ENCODE results near the gene MAN1C1. TPM values are rescaled to one million over a fixed set of nuclear protein-coding genes. Genes with fewer than 3 reads are reported as not detected.
"Not testable (repeated sequence)": the region's sequence is repeated elsewhere in the genome, so short reads cannot be mapped to it uniquely, and the experiment has no call there.

Gene MAN1C1
- total RNA-seq, 2 donors from 2014 or later, result 8.8 to 15.3 TPM

GRCh38 chr1:25688390-25689119 lies 72.0 kb downstream of the MAN1C1 start:
- Mint-ChIP-seq H3K36me3 (no peaks in the 10 kb centered on the region), H3K9me3 (no peaks in the 10 kb centered on the region), H3K27ac (peak overlapping the region in 1 of 2 donors; percentile 52)
- no peak for DNase-seq (ENCODE audit: low spot score in 2 of 2)
- peak in 1 of 2 donors; percentile 18 for ATAC-seq

- Mint-ChIP-seq H3K36me3 (no peaks in the 10 kb centered on the region), H3K27ac (peak overlapping the region in 1 of 2 donors; percentile 52), H3K9me3 (no peaks in the 10 kb centered on the region)
- DNase-seq (ENCODE audit: low spot score in 2 of 2), result no peak
- peak in 1 of 2 donors; percentile 74 for ATAC-seq
These were observed 73.2 kb downstream of the MAN1C1 start for GRCh38 chr1:25689686-25690381.

- Mint-ChIP-seq H3K36me3 (no peaks in the 10 kb centered on the region), H3K27ac (no peak overlapping the region), H3K9me3 (no peaks in the 10 kb centered on the region)
- ATAC-seq (no peak), DNase-seq (ENCODE audit: low spot score in 2 of 2) (no peak)
These were observed 73.9 kb downstream of the MAN1C1 start for GRCh38 chr1:25690396-25690956.

- H3K27ac Mint-ChIP-seq, result no peak overlapping the region
These were observed 74.6 kb downstream of the MAN1C1 start for GRCh38 chr1:25691211-25691610.

GRCh38 chr1:25692560-25692959 lies 76.0 kb downstream of the MAN1C1 start:
- H3K27ac Mint-ChIP-seq, result no peak overlapping the region
- H3K36me3 Mint-ChIP-seq, result no peaks in the 10 kb centered on the region
- ATAC-seq, result no peak
- H3K9me3 Mint-ChIP-seq, result no peaks in the 10 kb centered on the region
- peak in 1 of 2 donors; percentile 42 for DNase-seq (ENCODE audit: low spot score in 2 of 2)

More at GRCh38 chr1:25691211-25691610, 74.6 kb downstream of the MAN1C1 start:
- DNase-seq (ENCODE audit: low spot score in 2 of 2) (no peak), ATAC-seq (no peak)
- Mint-ChIP-seq H3K9me3 (no peaks in the 10 kb centered on the region), H3K36me3 (no peaks in the 10 kb centered on the region)

- Mint-ChIP-seq H3K9me3 (no peaks in the 10 kb centered on the region), H3K27ac (peak overlapping the region in 1 of 2 donors; percentile 62), H3K36me3 (no peaks in the 10 kb centered on the region)
- DNase-seq (ENCODE audit: low spot score in 2 of 2) (no peak), ATAC-seq (no peak)
These were observed 77.8 kb downstream of the MAN1C1 start for GRCh38 chr1:25694167-25695007.

GRCh38 chr1:25695090-25695770 lies 78.6 kb downstream of the MAN1C1 start:
- DNase-seq (ENCODE audit: low spot score in 2 of 2), result no peak
- no peak for ATAC-seq
- Mint-ChIP-seq H3K36me3 (no peaks in the 10 kb centered on the region), H3K27ac (peak overlapping the region; percentile 62 to 76), H3K9me3 (no peaks in the 10 kb centered on the region)

- Mint-ChIP-seq H3K9me3 (no peaks in the 10 kb centered on the region), H3K36me3 (no peaks in the 10 kb centered on the region), H3K27ac (peak overlapping the region; percentile 62 to 76)
- ATAC-seq, result peak; percentile 67 to 72
- DNase-seq (ENCODE audit: low spot score in 2 of 2), result no peak
These were observed 79.2 kb downstream of the MAN1C1 start for GRCh38 chr1:25695771-25696311.

GRCh38 chr1:25696643-25697042 lies 80.1 kb downstream of the MAN1C1 start:
- H3K27ac Mint-ChIP-seq, result not testable (repeated sequence)

DNA sequence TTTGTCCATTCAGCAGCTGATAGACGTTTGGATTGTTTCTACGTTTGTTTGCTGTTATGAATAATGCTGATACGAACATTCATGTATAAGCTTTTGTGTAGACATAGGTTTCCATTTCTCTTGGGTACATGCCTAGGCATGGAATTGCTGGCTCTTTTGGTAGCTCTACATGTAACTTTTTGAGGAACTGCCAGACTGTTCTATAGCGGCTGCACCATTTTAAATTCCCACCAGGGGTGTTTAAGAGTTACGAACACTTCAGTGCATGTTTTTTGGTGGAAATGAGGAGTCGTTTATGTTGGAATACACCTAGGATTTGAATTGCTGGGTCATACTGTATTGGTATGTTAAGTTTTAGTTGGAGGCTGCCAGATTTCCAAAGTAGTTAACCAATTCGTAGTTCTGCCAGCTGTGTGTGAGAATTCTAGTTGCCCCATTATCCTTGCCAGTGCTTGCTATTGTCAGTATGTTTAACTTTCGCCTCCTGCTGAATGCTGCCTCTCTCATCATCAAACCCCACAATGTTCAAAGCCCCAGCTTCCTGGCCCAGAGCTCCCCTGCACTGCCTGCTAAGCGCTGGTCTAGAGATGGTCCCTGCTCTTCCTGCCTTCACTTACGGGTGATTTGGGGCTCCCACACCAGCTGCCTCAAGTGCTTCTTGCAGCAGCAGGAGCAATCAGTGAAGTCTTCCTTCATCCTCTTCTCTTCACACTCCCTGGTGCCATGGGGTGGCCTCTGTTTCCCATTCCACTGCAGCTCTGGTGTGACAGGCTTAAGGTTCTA lies 81.0 kb downstream of the MAN1C1 start:
- peak overlapping the region; percentile 4 to 82 for H3K27ac Mint-ChIP-seq
- H3K36me3 Mint-ChIP-seq, result no peaks in the 10 kb centered on the region
- no peaks in the 10 kb centered on the region for H3K9me3 Mint-ChIP-seq
- ATAC-seq (peak in 1 of 2 donors; percentile 39), DNase-seq (ENCODE audit: low spot score in 2 of 2) (no peak)

More at GRCh38 chr1:25696643-25697042, 80.1 kb downstream of the MAN1C1 start:
- DNase-seq (ENCODE audit: low spot score in 2 of 2); ATAC-seq; H3K9me3 Mint-ChIP-seq; H3K36me3 Mint-ChIP-seq: not testable (repeated sequence)

- peak; percentile 21 to 82 for ATAC-seq
- H3K9me3 Mint-ChIP-seq, result no peaks in the 10 kb centered on the region
- no peaks in the 10 kb centered on the region for H3K36me3 Mint-ChIP-seq
- peak overlapping the region; percentile 4 to 82 for H3K27ac Mint-ChIP-seq
- no peak for DNase-seq (ENCODE audit: low spot score in 2 of 2)
These were observed 81.7 kb downstream of the MAN1C1 start for GRCh38 chr1:25698252-25698651.

DNA sequence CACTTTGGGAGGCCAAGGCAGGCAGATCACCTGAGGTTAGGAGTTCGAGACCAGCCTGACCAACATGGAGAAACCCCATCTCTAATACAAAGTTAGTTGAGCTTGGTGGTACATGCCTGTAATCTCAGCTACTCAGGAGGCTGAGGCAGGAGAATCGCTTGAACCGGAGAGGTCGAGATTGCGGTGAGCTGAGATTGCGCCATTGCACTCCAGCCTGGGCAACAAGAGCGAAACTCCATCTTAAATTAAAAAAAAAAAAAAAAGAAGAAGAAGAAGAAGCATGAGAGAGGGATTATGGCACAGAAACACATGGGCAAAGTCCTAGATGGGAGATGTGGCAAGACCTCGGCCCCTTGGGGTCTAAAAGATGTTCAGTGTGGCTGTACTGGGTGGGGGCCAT lies 82.5 kb downstream of the MAN1C1 start:
- H3K36me3 Mint-ChIP-seq; H3K9me3 Mint-ChIP-seq; DNase-seq (ENCODE audit: low spot score in 2 of 2); ATAC-seq: not testable (repeated sequence)
- peak overlapping the region in 1 of 2 donors; percentile 82 for H3K27ac Mint-ChIP-seq

DNA sequence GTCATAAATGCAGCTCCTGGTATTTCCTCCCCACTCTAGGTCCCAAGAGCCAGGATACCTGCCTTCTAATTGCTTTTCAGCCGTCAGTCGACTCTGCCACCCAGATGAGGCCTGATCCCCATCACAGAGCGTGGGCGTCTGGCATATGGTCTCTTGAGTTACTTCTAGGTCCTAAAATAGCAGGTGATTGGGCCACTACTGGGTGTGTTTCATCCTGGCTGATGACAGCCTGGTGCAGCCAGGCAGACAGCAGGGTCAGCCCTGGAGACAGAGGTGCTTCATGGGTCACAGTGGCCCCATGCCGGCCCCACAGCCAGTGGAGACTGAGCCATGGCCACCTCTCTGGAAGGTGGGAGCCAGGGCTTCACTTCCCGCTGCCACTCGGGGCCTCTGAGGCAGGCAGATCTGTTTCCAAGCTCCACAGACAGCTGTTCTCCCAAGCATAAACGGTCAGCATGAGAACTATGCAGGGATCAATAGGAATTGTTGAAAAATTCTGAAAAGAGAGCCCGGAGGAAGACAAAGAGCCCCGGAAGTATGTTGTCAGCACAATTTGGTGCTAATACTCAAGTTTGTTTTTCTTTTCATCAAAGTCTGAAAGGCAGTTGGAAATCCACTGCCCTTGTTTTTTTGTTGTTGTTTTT lies 83.0 kb downstream of the MAN1C1 start:
- no peak for ATAC-seq
- no peak for DNase-seq (ENCODE audit: low spot score in 2 of 2)
- H3K36me3 Mint-ChIP-seq, result peaks cover 6 to 7% of the 10 kb centered on the region in 2 donors
- H3K27ac Mint-ChIP-seq, result no peak overlapping the region
- H3K9me3 Mint-ChIP-seq, result peaks cover 0 to 5% of the 10 kb centered on the region in 2 donors

DNA sequence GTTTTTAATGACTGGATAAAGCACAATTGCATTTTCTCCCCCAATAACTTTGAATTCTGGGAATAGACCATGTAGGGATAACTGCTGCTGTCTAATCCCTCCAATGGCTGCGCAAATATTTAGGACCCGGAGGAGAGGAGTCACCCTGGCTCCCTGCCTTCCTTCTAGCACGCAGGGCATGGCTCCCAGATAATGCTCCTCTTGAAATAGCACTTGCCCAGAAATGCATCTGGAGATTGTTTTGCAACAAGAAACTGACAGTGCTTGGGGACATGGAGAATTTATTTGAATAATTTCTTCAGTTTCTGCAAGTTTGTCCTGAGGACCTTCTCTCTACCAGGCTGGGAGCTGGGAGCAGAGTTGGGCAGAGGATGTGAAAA lies 83.5 kb downstream of the MAN1C1 start:
- Mint-ChIP-seq H3K27ac (no peak overlapping the region), H3K9me3 (peaks cover 0 to 5% of the 10 kb centered on the region in 2 donors), H3K36me3 (peaks cover 7 to 10% of the 10 kb centered on the region in 2 donors)
- DNase-seq (ENCODE audit: low spot score in 2 of 2) (no peak), ATAC-seq (no peak)

DNA sequence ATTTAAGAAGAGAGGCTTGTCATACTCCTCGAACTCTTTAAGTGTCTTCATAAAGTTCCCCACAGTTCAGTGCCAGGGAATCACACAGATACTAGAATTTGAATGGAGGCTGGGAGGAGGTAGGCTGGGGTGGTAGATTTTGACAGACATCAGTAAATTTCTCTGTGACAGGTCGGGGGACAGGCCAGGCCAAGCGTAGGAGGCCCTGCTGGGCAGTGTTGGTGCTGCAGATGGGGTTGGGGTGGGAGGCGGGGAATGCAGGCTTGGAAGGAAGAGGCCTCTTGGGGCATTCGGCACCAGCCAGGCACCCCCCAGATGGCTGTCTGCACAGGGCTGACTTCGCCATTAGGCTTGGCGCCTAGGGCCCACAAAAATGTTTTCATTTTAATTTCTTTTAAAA lies 84.0 kb downstream of the MAN1C1 start:
- Mint-ChIP-seq H3K27ac (no peak overlapping the region), H3K9me3 (peaks cover 0 to 5% of the 10 kb centered on the region in 2 donors), H3K36me3 (peaks cover 7 to 10% of the 10 kb centered on the region in 2 donors)
- no peak for DNase-seq (ENCODE audit: low spot score in 2 of 2)
- no peak for ATAC-seq

Data from activated naive CD4-positive, alpha-beta T cell treated with anti-CD3 and anti-CD28 coated beads, Interleukin-2, amount 50 U/mL, for 72 hours (primary cell).